Stomach (tissue), 4 donors: ENCODE data around the gene C4BPB.

Source experiments
- POLR2AphosphoS5 ChIP-seq, 3 donors: sonication (generic); formaldehyde crosslinking; IDR thresholded peaks; one replicate each; pipeline ENCODE4 v1.6.1; 2016; ENCODE audit warnings: antibody characterized with exemption in 3 of 3
- TF ChIP-seq, protein P1 (sequence below), 7 experiments: fragments of 450-650 bp in 4 of 7; fragments of 200-600 bp in 3 of 7; sonication (generic) in 3 of 7; IDR thresholded peaks; one replicate each; pipeline ENCODE4 v1.5.1; 2016 to 2019; ENCODE audit warnings: antibody characterized with exemption in 7 of 7, control low read depth in 2 of 7, mild to moderate bottlenecking in 1 of 7

- TF ChIP-seq, protein P1, sequence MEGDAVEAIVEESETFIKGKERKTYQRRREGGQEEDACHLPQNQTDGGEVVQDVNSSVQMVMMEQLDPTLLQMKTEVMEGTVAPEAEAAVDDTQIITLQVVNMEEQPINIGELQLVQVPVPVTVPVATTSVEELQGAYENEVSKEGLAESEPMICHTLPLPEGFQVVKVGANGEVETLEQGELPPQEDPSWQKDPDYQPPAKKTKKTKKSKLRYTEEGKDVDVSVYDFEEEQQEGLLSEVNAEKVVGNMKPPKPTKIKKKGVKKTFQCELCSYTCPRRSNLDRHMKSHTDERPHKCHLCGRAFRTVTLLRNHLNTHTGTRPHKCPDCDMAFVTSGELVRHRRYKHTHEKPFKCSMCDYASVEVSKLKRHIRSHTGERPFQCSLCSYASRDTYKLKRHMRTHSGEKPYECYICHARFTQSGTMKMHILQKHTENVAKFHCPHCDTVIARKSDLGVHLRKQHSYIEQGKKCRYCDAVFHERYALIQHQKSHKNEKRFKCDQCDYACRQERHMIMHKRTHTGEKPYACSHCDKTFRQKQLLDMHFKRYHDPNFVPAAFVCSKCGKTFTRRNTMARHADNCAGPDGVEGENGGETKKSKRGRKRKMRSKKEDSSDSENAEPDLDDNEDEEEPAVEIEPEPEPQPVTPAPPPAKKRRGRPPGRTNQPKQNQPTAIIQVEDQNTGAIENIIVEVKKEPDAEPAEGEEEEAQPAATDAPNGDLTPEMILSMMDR (IDR thresholded peaks at IDR 0.05) = no peak
- TF ChIP-seq POLR2AphosphoS5 (IDR thresholded peaks at IDR 0.05) = no peak
Measured at GRCh38 chr1:207058878-207059867, 29.5 kb upstream of the C4BPB start.
